HEK293T (cell line): ENCODE data around the gene SETD1B.

Experiments used
- CTCF ChIA-PET: fragments of 350-600 bp; formaldehyde crosslinking; extraction: SDS; loops from one replicate; lab custom pipeline; 2021; ENCODE audit warnings: antibody characterized with exemption, inconsistent platforms; lab: Yijun Ruan, JAX
- POLR2A ChIA-PET: fragments of 350-600 bp; formaldehyde crosslinking; extraction: SDS; loops from one replicate; lab custom pipeline; 2020; ENCODE audit warnings: antibody characterized with exemption, inconsistent platforms; lab: Yijun Ruan, JAX
- DNase-seq: peaks from one replicate; pipeline ENCODE4 v3.0.0; 2012; ENCODE audit warnings: mixed read lengths; ENCODE audit errors: extremely low spot score
- ARNT ChIP-seq: fragments of 450-650 bp; IDR thresholded peaks from 2 replicates; pipeline ENCODE4 v1.6.1; 2017; ENCODE audit warnings: mild to moderate bottlenecking
- BHLHE40 ChIP-seq: fragments of 450-650 bp; IDR thresholded peaks from 2 replicates; pipeline ENCODE4 v1.6.1; 2016; ENCODE audit warnings: mild to moderate bottlenecking, moderate library complexity, borderline replicate concordance
- CTBP1 ChIP-seq: fragments of 450-650 bp; IDR thresholded peaks from 2 replicates; pipeline ENCODE4 v1.6.1; 2016; ENCODE audit warnings: borderline replicate concordance
- ELF4 ChIP-seq: fragments of 450-650 bp; IDR thresholded peaks from 2 replicates; pipeline ENCODE4 v1.6.1; 2017; ENCODE audit warnings: antibody characterized with exemption
- FOXA1 ChIP-seq: fragments of 450-650 bp; IDR thresholded peaks from 2 replicates; pipeline ENCODE4 v1.6.1; 2016; ENCODE audit warnings: mild to moderate bottlenecking
- FOXK2 ChIP-seq: fragments of 450-650 bp; IDR thresholded peaks from 2 replicates; pipeline ENCODE4 v1.6.1; 2016; ENCODE audit warnings: mild to moderate bottlenecking
- FOXM1 ChIP-seq: fragments of 450-650 bp; IDR thresholded peaks from 2 replicates; pipeline ENCODE4 v1.6.1; 2017; ENCODE audit warnings: mild to moderate bottlenecking, borderline replicate concordance
- HDGF ChIP-seq: fragments of 450-650 bp; IDR thresholded peaks from 2 replicates; pipeline ENCODE4 v1.6.1; 2017; ENCODE audit warnings: antibody characterized with exemption, borderline replicate concordance
- L3MBTL2 ChIP-seq: fragments of 450-650 bp; conservative IDR thresholded peaks from 2 replicates; pipeline ENCODE4 v1.6.1; 2016; ENCODE audit warnings: mild to moderate bottlenecking
- LEF1 ChIP-seq: fragments of 450-650 bp; IDR thresholded peaks from 2 replicates; pipeline ENCODE4 v1.6.1; 2017; ENCODE audit warnings: mild to moderate bottlenecking, borderline replicate concordance
- NFRKB ChIP-seq: fragments of 450-650 bp; IDR thresholded peaks from 2 replicates; pipeline ENCODE4 v1.6.1; 2016; ENCODE audit warnings: mild to moderate bottlenecking, moderate library complexity
- SP1 ChIP-seq: fragments of 450-650 bp; IDR thresholded peaks from 2 replicates; pipeline ENCODE4 v1.6.1; 2017
- SUZ12 ChIP-seq: fragments of 450-650 bp; IDR thresholded peaks from 2 replicates; pipeline ENCODE4 v1.6.1; 2016; ENCODE audit warnings: mild to moderate bottlenecking
- TARDBP ChIP-seq: fragments of 450-650 bp; IDR thresholded peaks from 2 replicates; pipeline ENCODE4 v1.6.1; 2016
- ZNF384 ChIP-seq: fragments of 450-650 bp; IDR thresholded peaks from 2 replicates; pipeline ENCODE4 v1.6.1; 2016
- TF ChIP-seq, protein P1 (sequence below): fragments of 450-650 bp; IDR thresholded peaks from 2 replicates; pipeline ENCODE4 v1.6.1; 2016

SETD1B gene

DNA sequence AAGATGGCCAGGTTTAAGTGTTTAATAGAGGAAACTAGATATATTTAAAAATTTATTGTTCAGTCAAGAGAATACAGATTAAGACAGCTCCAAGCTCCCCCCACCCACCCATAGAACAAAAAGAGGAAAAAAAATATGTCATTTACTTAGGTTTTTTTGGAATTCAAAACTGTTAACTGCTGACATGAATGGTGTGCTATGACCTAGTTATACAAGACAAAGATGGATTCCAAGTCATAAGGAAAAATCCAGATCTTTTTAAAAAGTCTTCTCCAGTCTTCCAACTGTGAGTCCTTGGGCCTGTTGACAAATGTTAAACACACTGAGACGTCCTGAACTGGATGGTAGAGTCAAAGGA, 1.3 kb upstream of the SETD1B start:
- no peak for TF ChIP-seq ELF4
- TF ChIP-seq HDGF = no peak
- TF ChIP-seq, protein P1, sequence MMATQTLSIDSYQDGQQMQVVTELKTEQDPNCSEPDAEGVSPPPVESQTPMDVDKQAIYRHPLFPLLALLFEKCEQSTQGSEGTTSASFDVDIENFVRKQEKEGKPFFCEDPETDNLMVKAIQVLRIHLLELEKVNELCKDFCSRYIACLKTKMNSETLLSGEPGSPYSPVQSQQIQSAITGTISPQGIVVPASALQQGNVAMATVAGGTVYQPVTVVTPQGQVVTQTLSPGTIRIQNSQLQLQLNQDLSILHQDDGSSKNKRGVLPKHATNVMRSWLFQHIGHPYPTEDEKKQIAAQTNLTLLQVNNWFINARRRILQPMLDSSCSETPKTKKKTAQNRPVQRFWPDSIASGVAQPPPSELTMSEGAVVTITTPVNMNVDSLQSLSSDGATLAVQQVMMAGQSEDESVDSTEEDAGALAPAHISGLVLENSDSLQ = no peak
- no peak for TF ChIP-seq ZNF384
- TF ChIP-seq LEF1 = no peak
- TF ChIP-seq SUZ12 = no peak
- no peak for TF ChIP-seq L3MBTL2
- no peak for TF ChIP-seq ARNT
- TF ChIP-seq FOXA1 = no peak
- TF ChIP-seq SP1 = no peak
- ChIA-PET POLR2A (interaction anchor here (0.9 to 2.9 kb wide), 7 partner anchors 8 to 116 kb away, joined by 3 to 15 read pairs (median 8); partner anchors contain the start of genes PSMD9, RHOF and TMEM120B), CTCF (interaction anchor here (0.7 to 2.2 kb wide), 4 partner anchors 8 to 86 kb away, joined by 3 to 10 read pairs (median 6); partner anchors contain the start of genes PSMD9 and RHOF)

DNA sequence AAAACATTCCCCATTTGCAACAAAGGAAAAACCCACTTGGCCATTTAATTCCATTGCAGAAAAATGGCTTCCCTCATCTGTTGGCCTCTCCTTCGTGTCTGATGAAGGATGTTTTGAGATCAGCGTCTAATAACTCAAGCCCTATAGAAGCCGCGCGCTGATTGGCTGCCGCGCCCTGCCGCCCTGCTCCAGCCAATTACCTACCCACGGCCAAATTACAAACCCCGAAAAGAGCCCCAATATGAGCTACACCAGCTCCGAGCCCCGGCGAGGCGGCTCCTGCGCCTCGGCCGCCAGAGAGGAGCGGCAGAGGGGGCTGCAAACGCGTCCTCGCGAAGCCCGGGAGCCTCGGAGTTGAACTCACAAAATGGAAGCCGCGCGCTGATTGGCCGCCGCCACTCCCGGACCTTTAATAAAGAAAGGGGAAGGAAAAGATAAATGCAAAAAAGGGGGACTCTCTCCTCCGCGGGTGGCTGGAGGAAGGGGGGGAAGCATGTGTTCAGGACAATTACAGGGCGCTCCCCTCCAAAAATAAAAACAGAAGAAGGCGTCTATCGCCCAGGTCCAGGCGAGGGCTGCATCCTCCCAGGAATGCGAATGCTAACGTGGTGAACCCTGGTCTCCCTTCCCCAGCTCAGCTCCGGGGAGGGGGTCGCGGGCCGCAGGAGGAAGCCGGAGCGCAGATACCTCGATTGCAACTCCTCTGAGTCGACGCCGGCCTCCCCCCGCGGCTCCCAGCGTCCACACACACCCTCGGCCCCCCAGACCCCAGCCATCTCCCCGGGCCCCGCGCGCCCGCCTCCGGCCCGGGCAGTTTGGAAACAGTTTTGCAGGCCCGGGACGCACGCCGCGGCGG, 738 bp upstream of the SETD1B start:
- ChIA-PET CTCF (interaction anchor here (0.7 to 2.2 kb wide), 3 partner anchors 9 to 15 kb away, joined by 3 to 10 read pairs (median 10); partner anchors contain the start of gene RHOF), POLR2A (interaction anchor here (0.6 to 2.9 kb wide), 11 partner anchors 8 to 116 kb away, joined by 3 to 15 read pairs (median 3); partner anchors contain the start of genes PSMD9, RHOF and TMEM120B)
- no peak for TF ChIP-seq FOXA1
- TF ChIP-seq BHLHE40 = no peak
- TF ChIP-seq SUZ12 = no peak
- TF ChIP-seq, protein P1 = peak; percentile 48
- TF ChIP-seq ZNF384 = no peak
- no peak for TF ChIP-seq FOXM1
- peak; percentile 57 for TF ChIP-seq L3MBTL2
- TF ChIP-seq SP1 = no peak
- no peak for TF ChIP-seq ARNT
- peak; percentile 58; the same call in 1 of the 2 replicates for TF ChIP-seq NFRKB
- no peak for TF ChIP-seq TARDBP
- no peak for TF ChIP-seq LEF1
- TF ChIP-seq ELF4 = no peak
- TF ChIP-seq HDGF = no peak
- TF ChIP-seq CTBP1 = no peak
- no peak for TF ChIP-seq FOXK2
- DNase-seq = peak; percentile 84

More for the DNA sequence above, 1.3 kb upstream of the SETD1B start:
- DNase-seq = no peak

DNA sequence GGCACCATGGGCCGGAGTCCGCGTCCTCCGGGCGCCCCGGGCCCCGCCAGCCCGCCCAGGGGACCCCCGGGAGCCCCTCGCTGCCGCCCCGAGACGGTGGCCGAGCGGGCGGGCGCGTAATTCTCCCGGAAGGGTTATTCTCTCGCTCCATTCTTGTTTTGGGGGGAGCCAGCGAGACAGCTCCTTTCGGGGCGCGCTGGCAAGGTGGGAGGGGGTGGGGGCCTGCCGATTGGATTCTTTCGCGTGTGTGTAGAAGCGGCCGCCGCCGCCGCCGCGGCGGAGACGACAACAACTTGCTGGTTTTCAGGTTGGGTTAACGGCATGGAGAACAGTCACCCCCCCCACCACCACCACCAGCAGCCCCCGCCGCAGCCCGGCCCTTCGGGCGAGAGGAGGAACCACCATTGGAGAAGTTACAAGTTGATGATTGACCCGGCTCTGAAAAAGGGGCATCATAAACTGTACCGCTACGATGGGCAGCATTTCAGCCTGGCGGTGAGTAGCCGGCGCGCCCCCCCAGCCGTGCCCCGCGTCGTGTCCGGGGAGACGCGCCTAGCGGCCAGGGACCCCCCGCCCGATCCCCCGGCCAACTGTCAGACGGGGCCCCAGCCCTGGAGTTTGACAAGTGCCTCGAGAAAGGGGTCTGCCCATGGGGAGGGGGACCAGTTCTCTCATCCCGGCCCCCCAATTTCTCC, 755 bp downstream of the SETD1B start:
- TF ChIP-seq NFRKB = no peak
- ChIA-PET POLR2A (interaction anchor here (0.6 to 8.0 kb wide), 3 partner anchors 8 to 10 kb away, joined by 4 to 125 read pairs (median 14); partner anchors contain the start of gene RHOF), CTCF (interaction anchor here (5.0 kb wide), 1 partner anchor 9 kb away, joined by 54 read pairs; the partner anchor contains the start of gene RHOF)
- DNase-seq = no peak

DNA sequence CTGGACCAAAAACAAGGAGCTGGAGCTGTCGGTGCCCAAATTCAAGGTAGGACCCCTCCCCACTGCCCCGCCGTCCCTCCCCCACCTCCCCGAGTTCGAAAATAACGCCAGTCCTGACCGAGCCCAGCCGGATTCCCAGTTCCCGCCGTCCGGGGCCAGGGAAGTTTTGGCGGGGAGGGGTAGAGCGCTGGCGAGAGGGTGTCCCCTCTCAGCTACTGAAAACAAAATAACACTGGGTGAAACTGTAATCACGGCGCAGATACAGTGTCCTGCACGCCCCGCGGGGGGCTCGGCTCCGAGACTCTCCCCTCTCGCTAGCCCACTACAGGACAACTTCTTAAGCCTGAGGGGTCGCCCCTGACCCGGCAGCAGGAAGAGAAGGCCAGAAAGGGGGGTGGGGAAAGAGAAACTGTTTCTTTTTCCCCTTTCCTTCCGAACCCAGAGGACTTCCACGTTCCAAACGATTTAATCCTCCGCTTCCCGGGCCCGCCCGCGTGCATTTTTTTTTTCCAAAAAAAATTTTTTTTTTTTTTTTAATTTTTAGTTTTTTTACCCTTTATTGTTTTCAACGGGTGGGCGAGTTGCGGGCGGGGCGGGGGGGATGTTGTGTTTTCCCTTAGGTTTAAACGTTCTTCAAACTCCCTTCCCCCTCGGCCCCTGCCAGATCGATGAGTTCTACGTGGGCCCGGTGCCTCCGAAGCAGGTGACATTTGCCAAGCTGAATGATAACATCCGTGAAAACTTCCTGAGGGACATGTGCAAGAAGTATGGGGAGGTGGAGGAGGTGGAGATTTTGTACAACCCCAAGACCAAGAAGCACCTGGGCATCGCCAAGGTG, 1.6 kb downstream of the SETD1B start:
- POLR2A ChIA-PET = interaction anchor here (8.0 kb wide), 1 partner anchor 9 kb away, joined by 125 read pairs; the partner anchor contains the start of gene RHOF
- CTCF ChIA-PET = interaction anchor here (0.5 to 5.0 kb wide), 2 partner anchors 9 to 449 kb away, joined by 4 to 54 read pairs; partner anchors contain the start of gene RHOF
- DNase-seq = no peak
- TF ChIP-seq L3MBTL2 (0 out of 2 replicates have a peak, but pooled peaks have one; percentile 21), ZNF384 (no peak), SP1 (no peak), ELF4 (no peak)
- TF ChIP-seq, protein P1 = no peak

DNA sequence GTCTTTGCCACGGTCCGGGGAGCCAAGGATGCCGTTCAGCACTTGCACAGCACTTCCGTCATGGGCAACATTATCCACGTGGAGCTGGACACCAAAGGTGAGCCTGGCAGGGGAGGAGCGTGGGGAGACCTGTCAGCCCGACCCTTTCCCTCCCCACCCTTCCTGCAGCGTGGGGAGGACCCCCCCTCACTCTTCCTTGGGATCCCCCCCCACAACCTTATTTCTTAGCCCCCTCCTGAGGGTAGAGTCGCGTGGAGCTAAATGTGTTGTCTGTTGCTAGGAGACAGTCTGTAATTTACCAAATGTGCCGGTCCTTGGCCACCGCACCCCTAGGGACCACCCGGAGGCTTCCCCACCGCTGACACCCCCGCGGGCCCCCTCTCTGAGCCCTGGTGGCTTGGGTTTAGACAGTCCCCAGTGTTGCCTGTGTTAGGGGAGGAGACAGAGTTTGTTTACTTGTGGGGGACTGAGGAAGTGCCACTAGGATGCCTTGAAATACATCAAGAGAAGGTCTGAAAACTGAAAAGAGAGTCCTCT, 2.3 kb downstream of the SETD1B start:
- no peak for TF ChIP-seq FOXM1
- no peak for TF ChIP-seq LEF1
- no peak for TF ChIP-seq FOXK2
- no peak for TF ChIP-seq SP1
- no peak for TF ChIP-seq NFRKB
- TF ChIP-seq, protein P1 = no peak
- TF ChIP-seq ZNF384 = no peak
- no peak for TF ChIP-seq TARDBP
- no peak for TF ChIP-seq ELF4
- TF ChIP-seq ARNT = no peak
- no peak for TF ChIP-seq FOXA1
- no peak for TF ChIP-seq CTBP1
- no peak for TF ChIP-seq L3MBTL2
- no peak for TF ChIP-seq SUZ12
- POLR2A ChIA-PET = interaction anchor here (1.4 to 8.0 kb wide), 2 partner anchors 9 to 82 kb away, joined by 4 to 125 read pairs; partner anchors contain the start of genes PSMD9 and RHOF
- CTCF ChIA-PET = interaction anchor here (0.5 to 5.0 kb wide), 2 partner anchors 10 to 450 kb away, joined by 4 to 54 read pairs; partner anchors contain the start of gene RHOF
- no peak for DNase-seq
